CD14-positive monocyte (primary cell): Measurements from ENCODE around the gene ACP5. TPM values are rescaled to one million over a fixed set of nuclear protein-coding genes. Genes with fewer than 3 reads are reported as not detected.

Source experiments
- DNase-seq, 3 donors: peaks; one replicate each; pipeline ENCODE4 v3.0.0-alpha.2; 2011 to 2022
- H2AFZ ChIP-seq: 2 replicates; pipeline ENCODE4 v1.6.0; 2012; ENCODE audit warnings: mild to moderate bottlenecking, low read depth, low read length, inconsistent platforms; ENCODE audit not compliant: insufficient read depth, poor library complexity, severe bottlenecking
- H3K27ac ChIP-seq, 2 donors: 1 replicate in 1 of 2; 2 replicates in 1 of 2; pipeline ENCODE4 v1.5.1; 2012 to 2013; ENCODE audit warnings: low read length in 2 of 2, control low read depth in 1 of 2, inconsistent platforms in 1 of 2, low read depth in 1 of 2, mild to moderate bottlenecking in 1 of 2
- H3K27me3 ChIP-seq, 2 donors: one replicate each; pipeline versions ENCODE4 v1.6.0 to v1.6.1; 2011 to 2013; ENCODE audit warnings: low read length in 2 of 2; ENCODE audit not compliant: control insufficient read depth in 2 of 2, insufficient read depth in 2 of 2
- H3K36me3 ChIP-seq, 2 donors: replicated peaks in 1 of 2; 1 replicate in 1 of 2; 2 replicates in 1 of 2; pipeline versions ENCODE4 v1.5.1 to v1.6.1; 2012 to 2013; ENCODE audit warnings: low read length in 2 of 2, control low read depth in 1 of 2, inconsistent platforms in 1 of 2, mild to moderate bottlenecking in 1 of 2; ENCODE audit not compliant: insufficient read depth in 2 of 2, control insufficient read depth in 1 of 2
- H3K4me1 ChIP-seq, 2 donors: 1 replicate in 1 of 2; 2 replicates in 1 of 2; pipeline versions ENCODE4 v1.5.1 to v1.6.1; 2012 to 2013; ENCODE audit warnings: low read length in 2 of 2, control low read depth in 1 of 2, inconsistent platforms in 1 of 2, mild to moderate bottlenecking in 1 of 2, moderate library complexity in 1 of 2; ENCODE audit not compliant: insufficient read depth in 2 of 2, control insufficient read depth in 1 of 2
- H3K4me2 ChIP-seq: replicated peaks from 2 replicates; pipeline ENCODE3; 2012; ENCODE audit warnings: low read length, moderate library complexity, mild to moderate bottlenecking; ENCODE audit not compliant: poor library complexity, severe bottlenecking; ENCODE audit errors: extremely low read depth
- H3K4me3 ChIP-seq, 3 experiments: fragments of 200-600 bp in 1 of 3; sonication (generic) in 1 of 3; replicated peaks in 1 of 3; 1 replicate in 2 of 3; 2 replicates in 1 of 3; pipeline ENCODE4 v1.5.1; 2011 to 2013; ENCODE audit warnings: low read length in 3 of 3, mild to moderate bottlenecking in 3 of 3, control low read depth in 2 of 3, low read depth in 2 of 3, inconsistent platforms in 1 of 3, moderate library complexity in 1 of 3
- H3K79me2 ChIP-seq: 2 replicates; pipeline ENCODE4 v1.6.0; 2012; ENCODE audit warnings: mild to moderate bottlenecking, control low read depth, inconsistent platforms, low read length, moderate library complexity; ENCODE audit not compliant: insufficient read depth
- H3K9ac ChIP-seq: 2 replicates; pipeline ENCODE4 v1.6.0; 2017; ENCODE audit warnings: low read length, mild to moderate bottlenecking; ENCODE audit not compliant: insufficient read depth, poor library complexity, severe bottlenecking
- H3K9me3 ChIP-seq, 2 donors: replicated peaks in 1 of 2; 1 replicate in 1 of 2; 2 replicates in 1 of 2; pipeline versions ENCODE4 v1.5.1 to v1.6.1; 2012 to 2013; ENCODE audit warnings: low read length in 2 of 2, control low read depth in 1 of 2; ENCODE audit not compliant: control insufficient read depth in 1 of 2, insufficient read depth in 1 of 2
- H4K20me1 ChIP-seq: 2 replicates; pipeline ENCODE4 v1.6.0; 2012; ENCODE audit warnings: mild to moderate bottlenecking, low read length, control low read depth, moderate library complexity; ENCODE audit not compliant: insufficient read depth
- H3K27ac Mint-ChIP-seq, 7 donors: one replicate each; pipeline ENCODE4 v1.8.0; 2020; ENCODE audit warnings: mild to moderate bottlenecking in 7 of 7, mixed read lengths in 7 of 7, moderate library complexity in 6 of 7, inconsistent platforms in 2 of 7
- H3K27me3 Mint-ChIP-seq, 3 donors: one replicate each; pipeline ENCODE4 v1.8.0; 2021 to 2022; ENCODE audit warnings: low read depth in 3 of 3, mild to moderate bottlenecking in 3 of 3, mixed read lengths in 3 of 3, moderate library complexity in 3 of 3, inconsistent platforms in 1 of 3
- H3K36me3 Mint-ChIP-seq, 2 donors: one replicate each; pipeline ENCODE4 v1.8.0; 2020; ENCODE audit warnings: mixed read lengths in 2 of 2, inconsistent platforms in 1 of 2, mild to moderate bottlenecking in 1 of 2
- H3K4me1 Mint-ChIP-seq: one replicate; pipeline ENCODE4 v1.8.0; 2020; ENCODE audit warnings: mild to moderate bottlenecking, mixed read lengths
- H3K4me3 Mint-ChIP-seq, 2 donors: one replicate each; pipeline ENCODE4 v1.8.0; 2020; ENCODE audit warnings: mild to moderate bottlenecking in 2 of 2, mixed read lengths in 2 of 2, moderate library complexity in 1 of 2
- H3K9me3 Mint-ChIP-seq, 7 donors: one replicate each; pipeline ENCODE4 v1.8.0; 2020 to 2022; ENCODE audit warnings: mixed read lengths in 7 of 7, mild to moderate bottlenecking in 6 of 7, moderate library complexity in 6 of 7, inconsistent platforms in 2 of 7
- CTCF ChIP-seq: fragments of 200-600 bp; IDR thresholded peaks from one replicate; pipeline ENCODE4 v1.8.0; 2022; ENCODE audit warnings: antibody characterized with exemption, mild to moderate bottlenecking
- WGBS: methylation state at CpG from one replicate; pipeline ENCODE4 v1.1.5; 2013; ENCODE audit warnings: missing lambda C conversion rate; ENCODE audit not compliant: insufficient coverage; 5-methylcytosine and 5-hydroxymethylcytosine counted together
- intact Hi-C, 2 donors: fragments of 100-400 bp; cut with micrococcal nuclease; formaldehyde crosslinking; loops; one replicate each; pipeline versions ENCODE4 v1.15.0 to v1.15.1; 2023
- polyA plus RNA-seq, 3 donors: library from polyadenylated mRNA; depleted of rRNA in 1 of 3; unstranded in 2 of 3; stranded (reverse) in 1 of 3; fragments of 300-500 nt in 2 of 3; fragments of >200 nt in 1 of 3; fragmentation: Illumina TruSeq in 2 of 3; gene quantifications; 1 replicate in 2 of 3; 2 replicates in 1 of 3; pipeline ENCODE4 v1.2.3, GENCODE V29; 2012 to 2021

ACP5 gene
- polyA plus RNA-seq, 3 donors, result 20.1 to 58.2 (median 31.2) TPM

GRCh38 chr19:11554160-11554559 is 23.3 kb downstream of the ACP5 start:
- no peak overlapping the region for H3K27ac ChIP-seq
- H3K27me3 ChIP-seq, result no peaks in the 10 kb centered on the region
- 100% methylated on average over 6 of the region's 12 CpGs for WGBS
- no peak for TF ChIP-seq CTCF
- Mint-ChIP-seq H3K36me3 (peaks cover 36 to 56% of the 10 kb centered on the region in 2 donors), H3K27me3 (peaks cover 0 to 1% (median 0%) of the 10 kb centered on the region in 3 donors), H3K4me3 (no peak overlapping the region), H3K4me1 (peaks cover 27% of the 10 kb centered on the region), H3K9me3 (peaks cover 0 to 1% (median 0%) of the 10 kb centered on the region in 7 donors), H3K27ac (peak overlapping the region in 2 of 7 donors; percentile 31 to 57)
- H3K4me1 ChIP-seq, result peaks cover 10 to 18% of the 10 kb centered on the region in 2 donors
- no peak overlapping the region for H3K4me2 ChIP-seq
- intact Hi-C loops, result no loop called here
- H3K79me2 ChIP-seq, result peaks cover 24% of the 10 kb centered on the region
- no peak overlapping the region for H2AFZ ChIP-seq
- no peaks in the 10 kb centered on the region for H3K9me3 ChIP-seq
- no peak for DNase-seq
- no peak overlapping the region for H3K9ac ChIP-seq
- peaks cover 25 to 41% of the 10 kb centered on the region in 2 donors for H3K36me3 ChIP-seq
- no peak overlapping the region for H3K4me3 ChIP-seq
- peaks cover 36% of the 10 kb centered on the region for H4K20me1 ChIP-seq

- Histone ChIP-seq H3K9me3 (no peaks in the 10 kb centered on the region), H3K27ac (no peak overlapping the region), H4K20me1 (peaks cover 28% of the 10 kb centered on the region), H3K9ac (no peak overlapping the region), H3K27me3 (no peaks in the 10 kb centered on the region), H3K36me3 (peaks cover 25 to 41% of the 10 kb centered on the region in 2 donors), H3K4me3 (no peak overlapping the region), H3K4me1 (peaks cover under 1 to 8% of the 10 kb centered on the region in 2 donors), H2AFZ (no peak overlapping the region), H3K4me2 (no peak overlapping the region), H3K79me2 (peaks cover 12% of the 10 kb centered on the region)
- peak overlapping the region in 4 of 7 donors; percentile 3 to 43 (median 32) for H3K27ac Mint-ChIP-seq
- no peak overlapping the region for H3K4me3 Mint-ChIP-seq
- peaks cover 0 to 1% (median 0%) of the 10 kb centered on the region in 7 donors for H3K9me3 Mint-ChIP-seq
- no peaks in the 10 kb centered on the region for H3K27me3 Mint-ChIP-seq
- H3K4me1 Mint-ChIP-seq, result peaks cover 17% of the 10 kb centered on the region
- intact Hi-C loops, result no loop called here
- no peak for TF ChIP-seq CTCF
- DNase-seq, result no peak
- H3K36me3 Mint-ChIP-seq, result peaks cover 36 to 56% of the 10 kb centered on the region in 2 donors
- 90% methylated on average over 14 of the region's 20 CpGs for WGBS
These were observed 24.6 kb downstream of the ACP5 start for GRCh38 chr19:11552666-11553372.
